ENCODE measurements around the gene NPAS2. TPM values are rescaled to one million over a fixed set of nuclear protein-coding genes. Genes with fewer than 3 reads are reported as not detected.

Gene NPAS2
- total and polyA plus RNA-seq, 7 donors = 8.5 to 56.2 (median 17.3) TPM

DNA sequence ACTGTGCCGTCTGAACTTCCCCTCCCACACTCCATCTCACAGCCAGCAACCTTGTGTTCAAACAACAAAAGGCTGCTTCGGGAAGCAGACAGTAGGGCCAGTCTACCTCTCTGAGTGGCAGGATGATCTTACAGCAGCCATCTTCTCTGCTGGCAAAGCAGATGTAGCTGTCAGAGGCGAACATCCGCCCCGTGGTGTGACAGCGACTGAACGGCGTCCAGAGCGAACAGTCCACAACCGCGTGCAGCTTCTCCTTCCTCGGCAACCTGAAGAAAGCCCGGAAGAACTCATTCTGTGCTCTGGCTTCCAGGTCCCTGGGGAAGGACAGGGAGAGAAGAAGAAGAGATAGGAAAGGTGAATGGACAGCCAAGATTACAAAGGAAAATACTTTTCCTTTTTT lies 220.1 kb downstream of the NPAS2 start:
- H3K9me3 ChIP-seq = no peaks in the 10 kb centered on the region
- no peaks in the 10 kb centered on the region for H3K4me1 ChIP-seq
- H3K27ac ChIP-seq = no peak overlapping the region
- H3K36me3 ChIP-seq (ENCODE audit: insufficient read depth in 1 of 2, low read depth in 1 of 2) = peaks cover 4 to 60% of the 10 kb centered on the region in 2 donors
- 86 to 91% (median 87%) methylated on average over 13 of the region's 13 CpGs for WGBS, 3 donors
- ATAC-seq = no peak
- no peak for DNase-seq
- H3K27me3 ChIP-seq (ENCODE audit: insufficient read depth in 3 of 3, low read length in 2 of 3) = no peaks in the 10 kb centered on the region
- no peak overlapping the region for H3K4me3 ChIP-seq
- TF ChIP-seq, protein P1, sequence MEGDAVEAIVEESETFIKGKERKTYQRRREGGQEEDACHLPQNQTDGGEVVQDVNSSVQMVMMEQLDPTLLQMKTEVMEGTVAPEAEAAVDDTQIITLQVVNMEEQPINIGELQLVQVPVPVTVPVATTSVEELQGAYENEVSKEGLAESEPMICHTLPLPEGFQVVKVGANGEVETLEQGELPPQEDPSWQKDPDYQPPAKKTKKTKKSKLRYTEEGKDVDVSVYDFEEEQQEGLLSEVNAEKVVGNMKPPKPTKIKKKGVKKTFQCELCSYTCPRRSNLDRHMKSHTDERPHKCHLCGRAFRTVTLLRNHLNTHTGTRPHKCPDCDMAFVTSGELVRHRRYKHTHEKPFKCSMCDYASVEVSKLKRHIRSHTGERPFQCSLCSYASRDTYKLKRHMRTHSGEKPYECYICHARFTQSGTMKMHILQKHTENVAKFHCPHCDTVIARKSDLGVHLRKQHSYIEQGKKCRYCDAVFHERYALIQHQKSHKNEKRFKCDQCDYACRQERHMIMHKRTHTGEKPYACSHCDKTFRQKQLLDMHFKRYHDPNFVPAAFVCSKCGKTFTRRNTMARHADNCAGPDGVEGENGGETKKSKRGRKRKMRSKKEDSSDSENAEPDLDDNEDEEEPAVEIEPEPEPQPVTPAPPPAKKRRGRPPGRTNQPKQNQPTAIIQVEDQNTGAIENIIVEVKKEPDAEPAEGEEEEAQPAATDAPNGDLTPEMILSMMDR (IDR thresholded peaks at IDR 0.05) = no peak
- intact Hi-C loops (cut with DNase I) = no loop called here

DNA sequence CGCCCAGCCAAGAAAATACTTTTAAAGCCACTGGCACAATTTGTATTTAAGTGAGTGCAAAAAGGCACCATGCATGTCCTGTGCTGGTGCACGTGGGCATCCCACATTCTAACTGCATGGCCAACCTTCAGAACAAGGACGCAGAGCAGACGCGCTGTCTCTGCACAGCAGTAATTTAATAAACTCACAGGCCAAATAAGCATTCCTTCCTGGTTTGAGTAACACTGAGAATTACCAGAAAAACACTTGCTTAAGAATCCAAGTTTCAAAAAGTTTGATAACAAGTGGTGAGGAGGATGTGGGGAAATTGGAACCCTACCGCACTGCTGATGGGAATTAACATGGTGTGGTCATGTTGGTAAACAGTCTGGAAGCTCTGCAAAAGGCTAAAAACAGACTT lies 220.8 kb downstream of the NPAS2 start:
- Histone ChIP-seq H3K27me3 (ENCODE audit: insufficient read depth in 3 of 3, low read length in 2 of 3) (no peaks in the 10 kb centered on the region), H3K4me1 (no peaks in the 10 kb centered on the region), H3K4me3 (no peak overlapping the region), H3K27ac (no peak overlapping the region), H3K36me3 (ENCODE audit: insufficient read depth in 1 of 2, low read depth in 1 of 2) (peaks cover 4 to 53% of the 10 kb centered on the region in 2 donors), H3K9me3 (no peaks in the 10 kb centered on the region)
- TF ChIP-seq, protein P1 (IDR thresholded peaks at IDR 0.05) = no peak
- WGBS, 3 donors = 74 to 88% (median 75%) methylated on average over 6 of the region's 6 CpGs
- intact Hi-C loops (cut with DNase I) = no loop called here
- DNase-seq (no peak), ATAC-seq (no peak)

DNA sequence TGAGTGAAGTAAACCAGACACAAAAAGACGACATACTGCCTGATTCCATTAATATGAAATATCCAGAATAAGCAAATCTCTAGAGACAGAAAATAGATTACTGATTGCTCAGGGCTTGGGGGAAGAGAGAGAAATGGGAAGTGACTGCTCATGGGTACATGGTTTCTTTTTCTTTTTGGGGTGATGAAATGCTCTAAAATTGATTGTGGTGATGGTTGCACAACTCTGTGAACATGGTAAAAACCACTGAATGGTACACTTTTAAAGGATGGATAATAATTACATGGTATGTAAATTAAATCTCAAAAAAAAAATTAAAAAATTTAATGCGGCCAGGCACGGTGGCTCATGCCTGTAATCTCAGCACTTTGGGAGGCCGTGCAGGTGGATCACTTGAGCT lies 221.5 kb downstream of the NPAS2 start:
- Histone ChIP-seq H3K27ac (no peak overlapping the region), H3K9me3 (no peaks in the 10 kb centered on the region), H3K36me3 (ENCODE audit: insufficient read depth in 1 of 2, low read depth in 1 of 2) (peaks cover 4 to 47% of the 10 kb centered on the region in 2 donors), H3K27me3 (ENCODE audit: insufficient read depth in 3 of 3, low read length in 2 of 3) (no peaks in the 10 kb centered on the region), H3K4me3 (no peak overlapping the region), H3K4me1 (no peaks in the 10 kb centered on the region)
- intact Hi-C loops (cut with DNase I) = no loop called here
- TF ChIP-seq, protein P1 (IDR thresholded peaks at IDR 0.05) = no peak
- 86 to 94% (median 90%) methylated on average over 4 of the region's 4 CpGs for WGBS, 3 donors
- DNase-seq (no peak), ATAC-seq (no peak)

DNA sequence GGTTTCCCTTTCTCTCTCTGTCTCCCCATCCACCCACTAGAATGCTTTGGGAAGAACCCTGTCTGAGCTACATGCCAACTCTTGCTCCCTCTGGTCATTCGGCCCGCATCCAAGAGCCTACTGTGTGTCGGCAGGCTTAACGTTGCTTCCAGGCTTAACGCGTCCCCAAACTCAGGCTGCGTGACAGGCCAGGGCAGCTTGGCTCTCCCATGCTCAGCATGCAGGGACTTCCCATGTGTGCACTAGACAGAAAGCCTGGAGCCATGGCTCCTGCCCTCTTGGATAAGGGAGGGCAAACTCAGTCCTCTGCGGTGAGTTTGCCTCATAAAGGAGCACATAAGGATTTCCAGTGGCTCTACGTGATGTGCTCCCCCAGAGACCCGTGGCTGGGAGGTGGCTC lies 225.4 kb downstream of the NPAS2 start:
- ATAC-seq = peak in 1 of 4 donors; percentile 6

More for the DNA sequence above, 225.4 kb downstream of the NPAS2 start:
- intact Hi-C loops (cut with DNase I) = no loop called here
- H3K27me3 ChIP-seq (ENCODE audit: insufficient read depth in 3 of 3, low read length in 2 of 3) = no peaks in the 10 kb centered on the region
- no peak overlapping the region for H3K27ac ChIP-seq
- peaks cover 10% of the 10 kb centered on the region for H3K4me1 ChIP-seq
- DNase-seq = no peak
- TF ChIP-seq, protein P1 (IDR thresholded peaks at IDR 0.05) = no peak
- peaks cover 2 to 31% of the 10 kb centered on the region in 2 donors for H3K36me3 ChIP-seq (ENCODE audit: insufficient read depth in 1 of 2, low read depth in 1 of 2)
- no peaks in the 10 kb centered on the region for H3K9me3 ChIP-seq
- WGBS, 3 donors = 87 to 96% (median 88%) methylated on average over 10 of the region's 10 CpGs
- H3K4me3 ChIP-seq = no peak overlapping the region

Other genes with a start within 250 kb of the NPAS2 start
- 1,000 to 10,000 TPM in 1 of 4 donors, 100 to 1,000 TPM in 3; 718 to 1,227 (median 793) TPM for gene RPL31, start 182.2 kb downstream of the NPAS2 start, total RNA-seq
- 1,000 to 10,000 TPM; 2,383 to 3,893 (median 2,730) TPM for gene RPL31, start 182.2 kb downstream of the NPAS2 start, polyA plus RNA-seq